HG02678 (cell line): Measurements from ENCODE around the gene MTA1.

Experiments used
- ATAC-seq: cut with Tn5 transposase; IDR thresholded peaks from one replicate; pipeline ENCODE4 v1.9.1; 2021; ENCODE audit warnings: mild to moderate bottlenecking, moderate library complexity; ENCODE audit not compliant: unreplicated experiment

Gene MTA1

GRCh38 chr14:105508601-105509000 lies 89.0 kb downstream of the MTA1 start:
- no peak for ATAC-seq

- no peak for ATAC-seq
Measured at GRCh38 chr14:105517096-105517495, 97.5 kb downstream of the MTA1 start.

- no peak for ATAC-seq
Measured at GRCh38 chr14:105519946-105520698, 100.5 kb downstream of the MTA1 start.
